Measurements from ENCODE around the gene PCDH1.
"Not testable (repeated sequence)": the region's sequence is repeated elsewhere in the genome, so short reads cannot be mapped to it uniquely, and the experiment has no call there.

Gene PCDH1

DNA sequence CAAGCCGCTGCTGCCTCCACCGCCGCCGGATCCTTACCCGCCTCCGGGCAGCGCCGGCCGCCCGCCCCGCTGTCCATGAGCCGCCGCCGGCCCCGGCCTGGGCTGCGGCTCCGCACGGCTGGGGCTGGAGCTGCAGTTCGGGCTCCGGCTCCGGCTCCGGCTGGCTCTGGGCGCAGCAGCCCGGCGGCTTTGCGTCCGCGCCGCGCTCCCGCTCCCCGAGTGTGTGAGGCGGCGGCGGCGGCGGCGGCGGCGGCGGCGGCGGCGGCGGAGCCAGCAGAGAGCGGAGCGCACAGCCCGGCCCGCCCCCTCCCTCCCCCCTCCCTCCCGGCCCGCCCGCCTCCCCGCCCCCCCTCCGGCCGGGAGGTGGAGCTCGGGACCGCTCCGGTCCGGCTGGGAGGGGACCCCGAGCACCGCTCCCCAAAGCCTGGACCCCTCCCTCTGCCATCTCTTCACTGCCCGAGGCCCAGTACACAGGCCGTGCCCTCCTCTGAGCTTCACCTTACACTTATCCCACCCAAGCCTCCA lies at the start of gene PCDH1:
PCDH1 (minus strand) TSS at position 225 of the 525 bp plus-strand sequence; CDS start at position 77, 148 bp downstream.
- H3K4me3 ChIP-seq (ENCODE audit: low read length in 2 of 2) = peak within 1 kb of the TSS; percentile 85 to 87
- H3K27ac ChIP-seq (ENCODE audit: low read length) = peak within 1 kb of the TSS; percentile 41
- H3K9ac ChIP-seq (ENCODE audit: low read length in 2 of 2) = peak within 1 kb of the TSS; percentile 55
- H3K4me1 ChIP-seq (ENCODE audit: control insufficient read depth, insufficient read depth, low read length) = peaks cover 46% of the 10 kb centered on the region
- H3K9me3 ChIP-seq (ENCODE audit: control insufficient read depth in 2 of 2, low read length in 2 of 2) = no peaks in the 10 kb centered on the region
- H3K36me3 ChIP-seq (ENCODE audit: control insufficient read depth in 2 of 2, insufficient read depth in 2 of 2, low read length in 2 of 2) = no peaks in the 10 kb centered on the region
- peaks cover 61 to 67% of the 10 kb centered on the region in 2 donors for H3K27me3 ChIP-seq (ENCODE audit: control insufficient read depth in 1 of 2, insufficient read depth in 2 of 2, low read length in 2 of 2)

DNA sequence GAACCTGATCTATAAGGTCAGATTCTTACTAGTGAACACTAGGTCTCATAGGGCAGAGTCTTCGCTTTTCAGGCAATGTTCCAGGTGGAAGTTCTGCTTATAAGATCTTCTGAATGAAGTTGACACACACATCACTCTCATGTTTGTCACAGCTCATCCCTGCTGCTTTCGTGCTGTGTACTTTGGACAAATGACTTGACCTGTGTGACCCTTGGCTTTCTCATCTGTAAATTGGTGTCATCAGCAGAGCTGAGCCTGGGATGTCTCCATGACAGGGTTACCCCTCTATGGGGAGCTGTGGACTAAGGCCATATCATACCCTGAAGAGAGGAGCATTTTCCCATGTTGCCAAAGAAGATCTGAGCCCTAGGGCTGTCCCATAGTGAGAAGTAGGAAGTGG lies 48.2 kb upstream of the PCDH1 start:
- Histone ChIP-seq H3K36me3 (ENCODE audit: control insufficient read depth in 2 of 2, insufficient read depth in 2 of 2, low read length in 2 of 2) (peaks cover 51 to 55% of the 10 kb centered on the region in 2 donors), H3K9ac (ENCODE audit: low read length in 2 of 2) (no peak overlapping the region), H3K4me3 (ENCODE audit: low read length in 2 of 2) (no peak overlapping the region), H3K4me1 (ENCODE audit: control insufficient read depth, insufficient read depth, low read length) (peaks cover 12% of the 10 kb centered on the region), H3K27me3 (ENCODE audit: control insufficient read depth in 1 of 2, insufficient read depth in 2 of 2, low read length in 2 of 2) (no peaks in the 10 kb centered on the region), H3K9me3 (ENCODE audit: control insufficient read depth in 2 of 2, low read length in 2 of 2) (no peaks in the 10 kb centered on the region), H3K27ac (ENCODE audit: low read length) (no peak overlapping the region)

DNA sequence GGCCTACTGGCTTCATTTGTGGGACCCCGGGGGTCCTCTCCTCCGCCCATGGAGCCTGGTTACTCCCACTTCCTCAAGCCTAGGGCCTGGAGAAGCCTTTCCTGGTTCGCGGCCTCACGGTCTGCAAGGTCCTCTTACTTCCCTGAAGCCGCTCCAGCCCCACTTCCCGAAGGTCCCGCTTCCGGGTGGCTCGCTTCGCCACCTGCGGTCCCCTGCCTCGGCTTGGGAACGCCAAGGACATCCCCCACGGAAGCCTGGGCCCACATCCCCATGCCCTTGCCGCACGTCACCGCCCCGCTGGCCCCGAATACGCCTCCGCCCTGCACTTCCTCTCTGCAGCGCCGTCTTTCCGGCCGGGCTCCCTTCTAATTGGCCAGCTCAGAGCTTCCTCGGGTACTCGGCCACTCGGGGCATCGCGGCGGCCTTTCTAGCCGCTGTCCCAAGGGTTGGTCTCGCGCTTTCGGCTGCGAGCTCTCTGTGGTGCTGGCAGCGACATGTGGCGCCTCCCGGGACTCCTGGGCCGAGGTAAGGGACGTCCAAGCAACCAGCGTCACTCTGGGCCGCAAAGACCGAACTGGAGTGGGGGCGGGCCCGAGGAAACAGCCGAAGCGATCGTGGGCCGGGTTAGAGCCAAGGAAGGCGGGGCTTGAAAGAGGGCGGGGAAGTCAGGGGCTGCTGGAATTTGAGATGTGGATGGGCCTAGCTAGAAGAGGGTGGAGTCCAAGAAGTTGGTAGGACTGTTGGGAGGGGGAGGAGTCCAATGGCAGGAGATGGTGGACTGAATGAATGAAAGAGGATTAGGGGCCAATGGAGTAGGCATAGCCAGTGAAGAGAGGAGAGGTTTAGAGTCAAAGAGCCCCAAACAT lies 45.5 kb upstream of the PCDH1 start, which contains the start of gene DELE1:
DELE1 (plus strand) TSS at position 424 of the 866 bp plus-strand sequence; CDS start at position 495, 71 bp downstream.
- Histone ChIP-seq H3K9me3 (ENCODE audit: control insufficient read depth in 2 of 2, low read length in 2 of 2) (no peaks in the 10 kb centered on the region), H3K36me3 (ENCODE audit: control insufficient read depth in 2 of 2, insufficient read depth in 2 of 2, low read length in 2 of 2) (peaks cover 26 to 29% of the 10 kb centered on the region in 2 donors), H3K4me1 (ENCODE audit: control insufficient read depth, insufficient read depth, low read length) (peaks cover 12% of the 10 kb centered on the region), H3K4me3 (ENCODE audit: low read length in 2 of 2) (peak within 1 kb of the TSS; percentile 80 to 89), H3K27ac (ENCODE audit: low read length) (peak within 1 kb of the TSS; percentile 98), H3K27me3 (ENCODE audit: control insufficient read depth in 1 of 2, insufficient read depth in 2 of 2, low read length in 2 of 2) (no peaks in the 10 kb centered on the region), H3K9ac (ENCODE audit: low read length in 2 of 2) (peak within 1 kb of the TSS; percentile 98 to 99)

DNA sequence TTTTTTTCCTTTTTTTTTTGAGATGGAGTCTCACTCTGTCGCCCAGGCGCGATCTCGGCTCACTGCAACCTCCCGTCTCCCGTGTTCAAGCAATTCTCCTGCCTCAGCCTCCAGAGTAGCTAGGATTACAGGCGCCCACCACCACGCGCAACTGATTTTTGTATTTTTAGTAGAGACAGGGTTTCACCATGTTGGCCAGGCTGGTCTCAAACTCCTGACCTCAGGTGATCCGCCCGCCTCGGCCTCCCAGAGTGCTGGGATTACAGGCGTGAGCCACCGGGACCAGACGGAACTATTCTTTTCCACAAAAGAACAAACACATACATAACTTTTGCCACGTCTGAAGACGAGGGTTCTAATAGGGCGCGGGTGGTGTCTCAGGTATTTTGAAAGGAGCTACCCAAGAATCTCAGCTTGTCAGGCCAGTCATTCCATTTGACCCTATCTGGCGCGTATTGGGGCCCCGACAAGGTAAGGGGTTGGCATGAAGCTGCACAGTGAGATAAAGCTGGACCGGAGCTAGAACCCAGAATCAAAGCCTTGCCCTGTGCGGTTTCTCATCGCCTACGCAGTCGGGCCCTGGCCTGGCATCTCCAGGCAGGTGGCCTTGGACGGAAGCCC lies 44.7 kb upstream of the PCDH1 start:
- Histone ChIP-seq H3K4me3 (ENCODE audit: low read length in 2 of 2) (peak overlapping the region; percentile 80 to 89), H3K36me3 (ENCODE audit: control insufficient read depth in 2 of 2, insufficient read depth in 2 of 2, low read length in 2 of 2) (peaks cover 19 to 21% of the 10 kb centered on the region in 2 donors), H3K27ac (ENCODE audit: low read length) (peak overlapping the region; percentile 98), H3K4me1 (ENCODE audit: control insufficient read depth, insufficient read depth, low read length) (peaks cover 12% of the 10 kb centered on the region), H3K9ac (ENCODE audit: low read length in 2 of 2) (peak overlapping the region; percentile 98 to 99)
- H3K27me3 ChIP-seq (ENCODE audit: control insufficient read depth in 1 of 2, insufficient read depth in 2 of 2, low read length in 2 of 2); H3K9me3 ChIP-seq (ENCODE audit: control insufficient read depth in 2 of 2, low read length in 2 of 2): not testable (repeated sequence)

DNA sequence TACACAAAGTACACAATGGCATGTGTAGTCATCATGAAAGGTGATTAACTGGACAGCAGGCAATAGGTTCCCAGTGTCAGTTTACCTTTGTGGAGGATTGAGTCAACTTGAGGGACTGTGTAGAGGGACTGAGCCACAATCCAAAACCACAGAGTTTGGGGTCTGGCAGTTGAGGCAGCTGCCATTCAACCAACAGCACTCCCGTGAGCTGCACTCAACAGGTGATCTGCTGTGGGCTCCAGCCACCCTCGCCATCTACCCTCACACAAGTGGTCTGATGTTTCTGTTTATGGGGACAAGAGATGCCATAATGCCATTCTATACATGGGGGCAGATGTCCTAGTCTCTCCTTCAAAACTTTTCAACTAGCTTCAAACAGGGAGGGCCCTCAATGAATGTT lies 42.6 kb upstream of the PCDH1 start:
- Histone ChIP-seq H3K27ac (ENCODE audit: low read length) (no peak overlapping the region), H3K4me3 (ENCODE audit: low read length in 2 of 2) (no peak overlapping the region), H3K27me3 (ENCODE audit: control insufficient read depth in 1 of 2, insufficient read depth in 2 of 2, low read length in 2 of 2) (peaks cover 0 to 1% of the 10 kb centered on the region in 2 donors), H3K9me3 (ENCODE audit: control insufficient read depth in 2 of 2, low read length in 2 of 2) (no peaks in the 10 kb centered on the region), H3K9ac (ENCODE audit: low read length in 2 of 2) (no peak overlapping the region), H3K4me1 (ENCODE audit: control insufficient read depth, insufficient read depth, low read length) (peaks cover 12% of the 10 kb centered on the region), H3K36me3 (ENCODE audit: control insufficient read depth in 2 of 2, insufficient read depth in 2 of 2, low read length in 2 of 2) (peaks cover 4% of the 10 kb centered on the region in 2 donors)

DNA sequence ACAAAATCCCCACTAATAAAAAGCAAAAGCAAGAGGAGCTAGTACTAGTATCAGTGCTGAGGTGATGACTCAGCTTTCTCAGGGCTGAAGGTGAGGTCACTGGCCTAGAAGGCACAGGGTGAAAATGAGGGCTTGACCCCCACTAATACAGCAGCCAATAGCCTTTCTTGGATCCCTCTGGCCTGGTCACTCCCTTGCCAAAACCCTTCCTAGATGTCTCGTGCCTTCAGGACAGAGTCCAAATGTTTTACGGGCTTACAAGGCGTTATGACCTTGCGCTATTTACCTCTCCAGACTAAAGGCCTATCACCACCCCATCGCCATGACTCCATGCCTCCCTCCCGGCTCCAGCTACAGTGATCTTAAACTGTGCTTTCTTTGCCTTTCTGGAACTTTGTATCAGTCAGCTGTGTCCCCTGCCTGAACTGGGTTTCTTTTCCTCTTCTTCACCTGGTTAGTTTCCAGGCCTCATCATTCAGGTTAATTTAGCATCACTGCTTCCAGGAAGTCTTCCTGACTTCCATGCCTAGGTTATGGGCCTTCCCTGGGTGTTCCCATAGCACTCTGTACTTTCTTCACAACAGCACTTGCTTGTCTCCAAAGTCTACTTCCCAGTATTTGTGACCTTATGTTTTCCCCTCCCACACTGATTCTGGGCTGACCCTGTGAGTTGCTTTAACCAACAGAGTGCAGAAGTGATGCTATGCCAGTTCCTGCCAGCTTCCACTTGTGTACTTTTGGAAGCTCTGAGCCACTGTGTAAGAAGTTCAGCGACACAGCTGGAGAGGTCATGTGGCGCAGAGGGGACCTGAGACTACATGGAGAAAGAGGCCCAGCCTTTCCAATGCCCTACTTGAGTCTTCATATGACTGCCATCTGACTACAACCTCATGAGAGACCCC lies 41.3 kb upstream of the PCDH1 start:
- Histone ChIP-seq H3K4me3 (ENCODE audit: low read length in 2 of 2) (no peak overlapping the region), H3K9ac (ENCODE audit: low read length in 2 of 2) (no peak overlapping the region), H3K27ac (ENCODE audit: low read length) (no peak overlapping the region), H3K4me1 (ENCODE audit: control insufficient read depth, insufficient read depth, low read length) (peaks cover 11% of the 10 kb centered on the region), H3K9me3 (ENCODE audit: control insufficient read depth in 2 of 2, low read length in 2 of 2) (no peaks in the 10 kb centered on the region), H3K36me3 (ENCODE audit: control insufficient read depth in 2 of 2, insufficient read depth in 2 of 2, low read length in 2 of 2) (no peaks in the 10 kb centered on the region), H3K27me3 (ENCODE audit: control insufficient read depth in 1 of 2, insufficient read depth in 2 of 2, low read length in 2 of 2) (peaks cover 0 to 8% of the 10 kb centered on the region in 2 donors)

DNA sequence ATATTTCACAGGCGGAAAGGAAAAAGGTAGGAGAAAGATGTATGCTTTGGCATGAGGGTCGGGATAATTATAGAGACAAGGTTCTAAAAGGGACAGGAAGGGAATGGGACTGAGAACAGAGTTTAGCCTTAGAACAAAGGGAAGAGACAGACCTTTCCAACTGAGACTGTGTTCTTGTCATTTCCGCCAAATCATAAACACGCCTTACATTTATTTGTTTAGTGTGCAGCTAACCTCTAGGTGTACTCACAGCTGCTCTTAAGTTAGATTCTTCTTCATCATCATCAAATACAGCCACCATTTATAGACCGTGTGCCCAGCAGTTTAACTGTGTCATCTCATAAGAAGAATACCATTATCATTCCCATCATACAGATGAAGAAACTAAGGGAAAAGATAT lies 39.5 kb upstream of the PCDH1 start:
- Histone ChIP-seq H3K36me3 (ENCODE audit: control insufficient read depth in 2 of 2, insufficient read depth in 2 of 2, low read length in 2 of 2) (no peaks in the 10 kb centered on the region), H3K27me3 (ENCODE audit: control insufficient read depth in 1 of 2, insufficient read depth in 2 of 2, low read length in 2 of 2) (peaks cover 8 to 10% of the 10 kb centered on the region in 2 donors), H3K4me1 (ENCODE audit: control insufficient read depth, insufficient read depth, low read length) (peaks cover 6% of the 10 kb centered on the region), H3K9ac (ENCODE audit: low read length in 2 of 2) (no peak overlapping the region), H3K9me3 (ENCODE audit: control insufficient read depth in 2 of 2, low read length in 2 of 2) (no peaks in the 10 kb centered on the region), H3K4me3 (ENCODE audit: low read length in 2 of 2) (no peak overlapping the region), H3K27ac (ENCODE audit: low read length) (no peak overlapping the region)

DNA sequence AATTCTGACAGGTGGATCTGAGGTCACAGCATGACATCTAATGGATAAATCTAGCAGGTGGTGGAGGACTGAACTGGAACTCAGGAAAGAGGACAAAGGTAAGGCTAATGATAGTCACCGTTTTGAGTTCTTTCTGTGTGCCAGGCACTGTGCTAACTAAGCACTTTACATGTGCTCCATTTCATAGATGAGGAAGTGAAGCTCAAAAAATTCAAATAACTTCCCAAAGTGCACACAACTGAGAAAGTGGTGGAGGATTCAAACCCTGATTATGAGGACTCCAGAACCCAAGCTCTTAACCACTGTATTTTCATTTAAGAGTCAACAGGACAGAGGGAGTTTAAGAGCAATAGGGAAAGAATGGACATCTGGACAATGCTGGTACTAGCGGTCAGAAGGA lies 38.3 kb upstream of the PCDH1 start:
- Histone ChIP-seq H3K4me3 (ENCODE audit: low read length in 2 of 2) (no peak overlapping the region), H3K9me3 (ENCODE audit: control insufficient read depth in 2 of 2, low read length in 2 of 2) (no peaks in the 10 kb centered on the region)

DNA sequence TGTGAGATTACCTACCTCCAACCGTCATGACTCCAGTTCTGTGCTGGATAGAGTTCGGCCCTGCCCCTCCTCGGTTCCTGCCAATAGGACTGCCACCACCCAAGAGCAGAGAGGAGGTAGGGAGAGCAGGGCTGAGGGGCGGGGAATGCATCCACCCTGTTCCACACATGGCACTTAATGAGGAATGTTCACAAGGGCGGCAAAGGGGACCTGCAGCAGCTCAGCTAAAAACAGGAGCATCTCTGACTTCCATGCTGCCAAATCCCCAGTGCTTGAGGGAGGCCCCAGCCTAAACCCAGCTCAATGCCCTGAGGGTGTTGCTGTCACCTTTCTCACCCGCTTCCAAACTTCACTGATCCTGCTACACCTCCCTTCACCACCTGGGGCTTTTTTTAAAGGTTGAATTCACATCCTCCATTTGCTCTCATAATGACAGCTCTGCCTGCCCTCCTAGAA lies 37.7 kb upstream of the PCDH1 start:
- H3K4me3 ChIP-seq (ENCODE audit: low read length in 2 of 2) = no peak overlapping the region
- H3K4me1 ChIP-seq (ENCODE audit: control insufficient read depth, insufficient read depth, low read length) = peaks cover 6% of the 10 kb centered on the region
- H3K36me3 ChIP-seq (ENCODE audit: control insufficient read depth in 2 of 2, insufficient read depth in 2 of 2, low read length in 2 of 2) = no peaks in the 10 kb centered on the region
- no peak overlapping the region for H3K27ac ChIP-seq (ENCODE audit: low read length)
- H3K9ac ChIP-seq (ENCODE audit: low read length in 2 of 2) = no peak overlapping the region
- H3K27me3 ChIP-seq (ENCODE audit: control insufficient read depth in 1 of 2, insufficient read depth in 2 of 2, low read length in 2 of 2) = peaks cover 8 to 10% of the 10 kb centered on the region in 2 donors
- H3K9me3 ChIP-seq (ENCODE audit: control insufficient read depth in 2 of 2, low read length in 2 of 2) = no peaks in the 10 kb centered on the region

More for the DNA sequence above, 38.3 kb upstream of the PCDH1 start:
- H3K4me1 ChIP-seq (ENCODE audit: control insufficient read depth, insufficient read depth, low read length) = peaks cover 6% of the 10 kb centered on the region
- H3K36me3 ChIP-seq (ENCODE audit: control insufficient read depth in 2 of 2, insufficient read depth in 2 of 2, low read length in 2 of 2) = no peaks in the 10 kb centered on the region
- no peak overlapping the region for H3K27ac ChIP-seq (ENCODE audit: low read length)
- H3K27me3 ChIP-seq (ENCODE audit: control insufficient read depth in 1 of 2, insufficient read depth in 2 of 2, low read length in 2 of 2) = peaks cover 8 to 10% of the 10 kb centered on the region in 2 donors
- no peak overlapping the region for H3K9ac ChIP-seq (ENCODE audit: low read length in 2 of 2)

DNA sequence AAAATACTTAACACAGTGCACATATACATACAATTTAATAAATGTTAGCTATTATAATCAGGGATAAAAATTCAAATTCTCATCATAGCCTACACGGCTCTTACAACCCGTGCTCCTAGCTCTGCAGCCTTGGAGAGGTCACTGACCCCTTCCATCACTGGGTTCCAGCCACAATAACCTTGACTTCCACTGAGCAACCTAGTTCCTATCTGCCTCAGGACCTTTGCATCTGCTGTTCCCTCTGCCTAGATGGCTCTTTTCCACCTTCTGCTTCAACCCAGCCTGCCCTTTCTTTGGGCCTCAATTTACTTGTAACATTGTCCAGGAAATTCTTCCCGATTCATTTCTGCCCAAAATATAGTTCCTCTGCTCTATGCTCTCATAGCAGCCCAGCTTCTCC lies 36.6 kb upstream of the PCDH1 start:
- no peak overlapping the region for H3K27ac ChIP-seq (ENCODE audit: low read length)
- H3K9ac ChIP-seq (ENCODE audit: low read length in 2 of 2) = no peak overlapping the region

More for the DNA sequence above, 36.6 kb upstream of the PCDH1 start:
- H3K9me3 ChIP-seq (ENCODE audit: control insufficient read depth in 2 of 2, low read length in 2 of 2) = no peaks in the 10 kb centered on the region
- H3K4me1 ChIP-seq (ENCODE audit: control insufficient read depth, insufficient read depth, low read length) = peaks cover 6% of the 10 kb centered on the region
- H3K27me3 ChIP-seq (ENCODE audit: control insufficient read depth in 1 of 2, insufficient read depth in 2 of 2, low read length in 2 of 2) = peaks cover 8 to 10% of the 10 kb centered on the region in 2 donors
- no peaks in the 10 kb centered on the region for H3K36me3 ChIP-seq (ENCODE audit: control insufficient read depth in 2 of 2, insufficient read depth in 2 of 2, low read length in 2 of 2)
- H3K4me3 ChIP-seq (ENCODE audit: low read length in 2 of 2) = no peak overlapping the region
